SIG-M5 treated with dmso at 0.1 percent for 504 hours (cell line): ENCODE measurements around the gene ARID5B.

ENCODE experiments used
- DNase-seq: peaks from one replicate; lab custom pipeline; 2025; ENCODE audit not compliant: unreplicated experiment; lab: John Stamatoyannopoulos, UW

Gene ARID5B

GRCh38 chr10:61986382-61986781 is 84.9 kb downstream of the ARID5B start:
- no peak for DNase-seq

DNA sequence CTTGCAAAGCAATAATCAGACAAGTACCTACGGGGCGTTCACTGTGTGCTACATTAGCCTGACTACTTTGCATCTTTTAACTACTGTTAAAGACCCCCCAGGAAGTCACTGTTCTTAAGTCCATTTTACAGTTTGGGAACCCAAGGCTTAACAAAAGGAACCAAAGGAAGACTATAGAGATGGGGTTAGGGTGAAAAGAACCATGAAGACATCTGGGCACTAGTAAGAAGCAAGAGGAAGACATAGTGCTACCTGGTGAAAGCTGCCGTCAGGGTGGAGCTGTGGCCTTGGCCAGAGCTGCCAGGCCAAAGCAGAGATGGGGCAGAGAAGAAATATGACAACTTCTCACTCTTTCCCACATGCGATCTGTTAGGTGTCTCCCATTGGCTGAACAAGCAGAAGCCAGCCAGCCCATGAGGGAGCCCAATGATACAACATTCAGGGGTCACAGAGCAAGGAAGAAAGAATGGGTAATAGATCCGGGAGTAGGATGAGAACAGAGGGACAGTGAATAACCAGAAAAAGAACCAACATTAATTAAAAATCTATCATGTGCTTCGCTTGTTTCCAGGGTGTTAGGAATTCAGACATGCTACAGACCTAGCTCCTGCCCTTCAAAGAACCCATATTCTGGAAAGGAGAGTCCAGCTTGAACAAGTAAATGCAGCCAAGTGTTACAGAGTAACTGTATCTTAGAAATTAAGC is 85.4 kb downstream of the ARID5B start:
- DNase-seq, result no peak

GRCh38 chr10:61987537-61987936 is 86.0 kb downstream of the ARID5B start:
- no peak for DNase-seq

DNA sequence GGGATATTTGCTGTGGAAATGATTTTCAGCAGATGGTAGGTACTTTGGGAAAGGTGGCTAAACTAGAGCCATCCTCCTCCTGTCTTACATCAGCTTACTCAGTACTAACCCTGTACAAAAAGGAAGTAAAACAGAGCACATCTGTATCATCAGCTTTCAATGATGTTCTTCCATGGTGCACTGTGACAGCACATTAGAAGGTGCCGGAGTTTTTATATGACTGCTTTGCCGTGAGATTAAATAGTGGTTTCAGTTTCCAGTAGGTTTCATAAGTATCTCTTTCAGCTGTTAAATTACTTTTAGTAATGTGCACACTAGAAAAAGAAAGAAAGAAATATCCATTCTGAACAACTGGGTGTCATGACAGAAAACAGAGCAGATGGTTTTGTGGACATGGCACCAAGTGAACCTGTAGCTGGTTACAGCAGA is 86.5 kb downstream of the ARID5B start:
- peak; percentile 17 for DNase-seq

DNA sequence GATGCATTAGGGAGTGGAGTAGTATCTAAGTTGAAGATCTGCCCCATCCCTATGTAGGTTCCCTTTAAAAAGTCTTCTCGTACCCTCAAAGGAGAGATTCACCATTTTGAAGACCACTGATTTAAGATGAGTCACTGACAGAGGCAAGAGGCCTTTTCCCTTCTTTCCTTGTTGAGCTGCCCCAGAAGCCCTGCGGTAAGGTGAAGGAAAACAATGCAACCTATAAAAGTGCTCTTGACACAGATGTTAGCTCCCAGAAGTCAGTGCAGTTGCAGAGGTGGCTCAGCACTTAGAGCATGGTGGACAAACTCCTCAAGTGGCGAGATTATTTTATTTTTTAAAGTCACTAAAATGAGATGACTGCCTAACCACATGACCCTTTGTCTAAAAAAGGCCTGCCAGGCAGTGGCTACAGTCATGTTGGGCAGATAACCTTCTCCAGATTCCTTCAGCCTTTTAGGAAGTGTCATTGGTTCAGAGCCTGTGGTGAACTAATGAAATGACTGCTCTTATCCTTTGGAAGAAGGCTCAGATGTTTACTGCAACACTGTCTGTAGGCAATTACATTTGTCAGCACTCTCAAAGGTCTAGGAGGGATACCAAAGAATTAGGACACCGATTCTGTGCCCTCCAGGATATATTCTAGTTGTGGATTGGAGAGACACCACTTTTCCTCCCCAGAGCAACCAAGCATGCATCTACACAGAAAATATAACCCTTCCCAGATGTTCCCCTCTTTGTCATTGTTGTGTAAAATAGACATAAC is 88.7 kb downstream of the ARID5B start:
- no peak for DNase-seq

GRCh38 chr10:61990761-61991135 is 89.2 kb downstream of the ARID5B start:
- no peak for DNase-seq

DNA sequence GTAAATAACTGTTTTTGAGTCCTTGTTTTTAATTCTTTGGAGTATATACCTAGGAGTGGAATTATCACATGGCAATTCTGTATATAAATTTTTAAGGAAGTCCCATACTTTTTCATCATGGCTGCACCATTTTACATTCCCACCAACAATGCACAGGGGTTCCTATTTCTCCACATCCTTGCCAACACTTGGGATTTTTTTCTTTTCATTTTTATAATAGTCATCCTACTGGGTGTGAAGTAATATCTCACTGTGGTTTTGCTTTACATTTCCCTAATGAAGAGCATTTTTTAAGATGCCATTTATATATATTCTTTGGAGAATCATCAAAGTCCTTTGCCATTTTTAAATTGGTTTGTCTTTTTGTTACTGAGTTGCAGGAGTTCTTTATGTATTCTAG is 89.7 kb downstream of the ARID5B start:
- no peak for DNase-seq

- no peak for DNase-seq
Measured at GRCh38 chr10:61992059-61992460, 90.6 kb downstream of the ARID5B start.

- peak; percentile 80 for DNase-seq
Measured at GRCh38 chr10:61992671-61993668, 91.5 kb downstream of the ARID5B start.

- no peak for DNase-seq
Measured at GRCh38 chr10:61993711-61994401, 92.4 kb downstream of the ARID5B start.

DNA sequence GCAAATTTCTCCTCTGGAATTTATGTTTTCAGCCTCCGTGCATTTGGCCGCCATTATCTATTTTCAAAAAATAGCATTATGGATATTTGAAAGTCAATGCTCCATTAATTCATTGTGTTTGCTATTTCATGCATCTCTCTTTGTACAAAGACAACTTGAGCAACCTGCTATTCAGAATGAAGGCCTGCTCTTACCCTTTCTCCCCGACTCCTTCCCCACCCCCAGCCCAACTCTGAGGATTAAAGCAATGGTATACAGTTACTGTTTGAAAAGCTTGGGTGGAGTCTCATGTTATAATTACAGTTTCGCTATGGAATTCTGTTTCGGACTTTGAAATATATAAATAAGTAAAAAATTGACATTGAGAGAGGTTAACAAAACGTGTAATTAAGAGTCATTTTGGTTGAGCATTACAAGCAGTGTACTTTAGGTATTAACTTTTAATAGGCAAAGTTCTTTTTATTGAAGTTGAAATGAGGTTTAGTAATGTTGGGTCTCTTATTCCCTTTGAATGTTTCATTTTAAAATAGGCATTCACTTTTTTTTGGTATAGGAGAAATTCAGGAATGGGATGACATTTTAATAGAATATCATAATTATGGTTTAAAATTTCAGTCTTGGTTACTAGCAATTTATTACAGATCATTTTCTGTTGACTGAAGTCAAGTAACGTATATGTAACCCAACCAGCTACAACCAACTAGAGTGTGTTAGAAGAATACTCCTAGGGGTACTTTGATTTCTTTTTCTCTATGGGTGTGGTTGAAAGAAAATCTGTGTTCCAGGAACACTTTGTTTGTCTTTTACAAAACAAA is 93.1 kb downstream of the ARID5B start:
- no peak for DNase-seq

- DNase-seq, result no peak
Measured at GRCh38 chr10:61995220-61995503, 93.7 kb downstream of the ARID5B start.

GRCh38 chr10:61998937-61999336 is 97.4 kb downstream of the ARID5B start:
- DNase-seq, result no peak

DNA sequence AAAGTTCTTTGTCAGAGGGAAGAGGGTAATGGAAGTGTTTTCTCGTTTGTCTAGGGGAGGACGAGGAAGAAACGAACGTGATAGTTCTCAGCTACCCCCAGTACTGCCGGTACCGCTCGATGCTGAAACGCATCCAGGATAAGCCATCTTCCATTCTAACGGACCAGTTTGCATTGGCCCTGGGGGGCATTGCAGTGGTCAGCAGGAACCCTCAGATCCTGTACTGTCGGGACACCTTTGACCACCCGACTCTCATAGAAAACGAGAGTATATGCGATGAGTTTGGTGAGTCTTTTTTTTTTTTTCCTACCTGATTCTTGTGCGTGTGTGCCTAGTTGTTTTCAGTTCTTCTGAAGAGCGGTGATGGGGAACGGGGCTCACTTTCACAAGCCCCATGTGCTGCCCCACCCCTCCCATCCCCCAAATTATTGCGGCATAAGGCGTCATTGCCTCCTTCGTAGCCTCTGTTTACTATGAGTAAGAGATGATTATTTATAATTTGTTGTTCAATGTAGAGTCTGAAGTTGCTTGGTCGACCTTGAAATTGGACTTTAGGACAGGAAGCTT is 98.6 kb downstream of the ARID5B start:
- no peak for DNase-seq

DNA sequence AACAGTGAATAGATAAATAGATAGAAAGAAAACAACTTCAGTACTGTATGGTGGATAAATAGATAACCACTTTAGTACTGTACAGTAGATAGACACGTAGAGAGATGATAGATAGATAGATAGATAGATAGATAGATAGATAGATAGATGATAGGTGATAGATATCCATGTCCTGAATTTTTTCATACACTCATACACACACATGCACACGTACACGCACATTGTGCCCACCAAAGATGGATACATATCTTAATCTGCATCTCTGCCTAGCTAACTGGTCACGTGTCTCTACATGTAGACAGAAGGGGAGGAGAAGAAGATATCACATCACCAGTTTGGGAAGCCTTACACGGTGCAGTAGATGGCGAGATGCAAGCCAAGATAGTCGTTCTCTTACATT is 99.2 kb downstream of the ARID5B start:
- DNase-seq, result no peak

DNA sequence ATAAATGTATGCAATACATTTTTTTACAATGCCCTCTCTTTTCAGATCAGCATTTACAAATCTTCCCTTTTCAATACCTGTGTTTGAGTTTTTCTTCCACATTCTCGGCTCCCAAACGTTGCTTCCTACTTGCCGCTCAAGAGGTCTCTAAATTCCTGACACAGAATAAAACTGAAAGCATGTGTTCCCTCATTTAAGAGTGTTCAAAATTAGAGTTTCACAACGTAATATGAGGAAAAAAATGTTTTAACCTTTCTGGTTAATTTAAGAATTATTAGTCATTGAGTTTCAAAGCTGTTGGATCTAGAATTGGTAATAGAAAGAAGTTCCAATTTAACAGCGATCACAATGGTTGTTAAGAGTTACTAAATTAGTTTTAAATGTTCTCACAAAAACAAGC is 100.4 kb downstream of the ARID5B start:
- DNase-seq, result no peak

- DNase-seq, result no peak
Measured at GRCh38 chr10:62002753-62003152, 101.3 kb downstream of the ARID5B start.

- DNase-seq, result no peak
Measured at GRCh38 chr10:62004042-62004441, 102.5 kb downstream of the ARID5B start.

- no peak for DNase-seq
Measured at GRCh38 chr10:62005281-62005680, 103.8 kb downstream of the ARID5B start.

DNA sequence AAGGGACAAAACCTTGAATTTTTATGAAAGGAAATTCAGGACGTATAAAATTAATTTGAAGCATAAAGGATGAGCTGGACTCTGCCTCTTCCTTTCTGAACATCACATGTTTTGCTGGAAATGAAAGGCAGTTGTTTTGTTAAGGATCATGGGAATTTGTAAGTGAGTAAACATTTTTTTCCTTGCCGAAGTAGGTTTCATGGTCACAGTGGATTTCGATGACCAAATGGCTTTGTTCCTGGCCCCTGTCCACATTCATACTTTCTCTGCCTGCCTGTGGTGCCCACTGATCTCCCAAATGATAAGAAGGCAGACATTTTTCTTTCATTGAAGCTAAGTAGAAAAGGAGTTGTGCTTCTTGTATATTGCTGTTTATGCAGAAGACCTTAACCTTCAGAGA is 104.2 kb downstream of the ARID5B start:
- DNase-seq, result no peak
